ENCODE data around the gene RUFY3.

- TF ChIP-seq, protein P1, sequence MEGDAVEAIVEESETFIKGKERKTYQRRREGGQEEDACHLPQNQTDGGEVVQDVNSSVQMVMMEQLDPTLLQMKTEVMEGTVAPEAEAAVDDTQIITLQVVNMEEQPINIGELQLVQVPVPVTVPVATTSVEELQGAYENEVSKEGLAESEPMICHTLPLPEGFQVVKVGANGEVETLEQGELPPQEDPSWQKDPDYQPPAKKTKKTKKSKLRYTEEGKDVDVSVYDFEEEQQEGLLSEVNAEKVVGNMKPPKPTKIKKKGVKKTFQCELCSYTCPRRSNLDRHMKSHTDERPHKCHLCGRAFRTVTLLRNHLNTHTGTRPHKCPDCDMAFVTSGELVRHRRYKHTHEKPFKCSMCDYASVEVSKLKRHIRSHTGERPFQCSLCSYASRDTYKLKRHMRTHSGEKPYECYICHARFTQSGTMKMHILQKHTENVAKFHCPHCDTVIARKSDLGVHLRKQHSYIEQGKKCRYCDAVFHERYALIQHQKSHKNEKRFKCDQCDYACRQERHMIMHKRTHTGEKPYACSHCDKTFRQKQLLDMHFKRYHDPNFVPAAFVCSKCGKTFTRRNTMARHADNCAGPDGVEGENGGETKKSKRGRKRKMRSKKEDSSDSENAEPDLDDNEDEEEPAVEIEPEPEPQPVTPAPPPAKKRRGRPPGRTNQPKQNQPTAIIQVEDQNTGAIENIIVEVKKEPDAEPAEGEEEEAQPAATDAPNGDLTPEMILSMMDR (conservative IDR thresholded peaks at IDR 0.05; ENCODE audit: low read depth, low read length), result no peak
- TF ChIP-seq EZH2 (IDR thresholded peaks at IDR 0.05; ENCODE audit: borderline replicate concordance, low read depth, low read length, poor library complexity, severe bottlenecking), result no peak
These were observed 15.2 kb downstream of the RUFY3 start for GRCh38 chr4:70737006-70737405.

Measured in A673 (cell line).